ENCODE data around the gene ZC3H4. TPM values are rescaled to one million over a fixed set of nuclear protein-coding genes. Genes with fewer than 3 reads are reported as not detected.

Gene ZC3H4
- total RNA-seq, 1 experiment from 2014 or later = 45.1 TPM

- CTCF ChIA-PET = no interaction called here
- H3K9me3 ChIP-seq (ENCODE audit: control insufficient read depth in 1 of 2, insufficient read depth in 1 of 2, low read depth in 1 of 2, low read length in 2 of 2) = peaks cover 0 to 4% of the 10 kb centered on the region in 2 experiments; a peak in 1 of 4 replicates
- 0 out of 2 replicates have a peak overlapping the region, but pooled peaks have one; percentile 18 for H3K9ac ChIP-seq (ENCODE audit: low read length)
- peak overlapping the region; percentile 7 for H3K4me2 ChIP-seq (ENCODE audit: low read length)
- POLR2A ChIA-PET = interaction anchor here (1.4 kb wide), 1 partner anchor 91 kb away, joined by 3 read pairs; no protein-coding TSS in a partner anchor
- RAD21 ChIA-PET (ENCODE audit: low non-redundant PET in 1 of 2, low total read pairs in 2 of 2, uncharacterized antibody in 2 of 2, unreplicated experiment in 2 of 2) = no interaction called here
- no peak overlapping the region for H3K4me3 ChIP-seq (replicated peaks in 1 of 2; ENCODE audit: low read depth in 1 of 2, low read length in 2 of 2)
- no peak for TF ChIP-seq JUND (IDR thresholded peaks at IDR 0.05)
- TF ChIP-seq ZFX (IDR thresholded peaks at IDR 0.05) = no peak
- no peak for TF ChIP-seq FOSL1 (IDR thresholded peaks at IDR 0.05; ENCODE audit: low read depth)
- TF ChIP-seq CEBPB (IDR thresholded peaks at IDR 0.05; ENCODE audit: low read depth) = no peak
- no peak for TF ChIP-seq POLR2A (IDR thresholded peaks at IDR 0.05; ENCODE audit: borderline replicate concordance, extremely low read depth, insufficient read depth, insufficient read length)
- TF ChIP-seq REST (IDR thresholded peaks at IDR 0.05; ENCODE audit: low read depth) = no peak
- no peak for TF ChIP-seq ELF1 (IDR thresholded peaks at IDR 0.05; ENCODE audit: borderline replicate concordance, low read depth)
- no peak for TF ChIP-seq EGR1 (IDR thresholded peaks at IDR 0.05; ENCODE audit: low read depth)
- TF ChIP-seq ZBTB33 (IDR thresholded peaks at IDR 0.05; ENCODE audit: extremely low read depth, insufficient replicate concordance, low read length) = no peak
- no peak for TF ChIP-seq POLR2AphosphoS5 (IDR thresholded peaks at IDR 0.05; ENCODE audit: low read depth, low read length)
- TF ChIP-seq TCF7L2 (IDR thresholded peaks at IDR 0.05; ENCODE audit: borderline replicate concordance, extremely low read depth, insufficient read depth, insufficient read length) = no peak
- TF ChIP-seq EZH2 (IDR thresholded peaks at IDR 0.05) = no peak
- intact Hi-C loops (cut with micrococcal nuclease) = no loop called here
- peaks cover 5 to 11% of the 10 kb centered on the region in 2 experiments; a peak in 3 of 4 replicates for H3K36me3 ChIP-seq (ENCODE audit: control insufficient read depth in 1 of 2, insufficient read depth in 2 of 2, low read length in 2 of 2)
- no TSS peak for BruUV-seq (replicated peaks)
- peaks cover 88% of the 10 kb centered on the region for H3K79me2 ChIP-seq (ENCODE audit: insufficient read depth, low read length)
- peaks cover 37 to 66% of the 10 kb centered on the region in 2 experiments for H3K4me1 ChIP-seq (ENCODE audit: control insufficient read depth in 1 of 2, insufficient read depth in 2 of 2, low read length in 2 of 2)
- ATAC-seq = no peak
- no peaks in the 10 kb centered on the region for H3K9me2 ChIP-seq (ENCODE audit: insufficient read depth)
- no peak for DNase-seq (ENCODE audit: low read depth, low spot score)
- no peaks in the 10 kb centered on the region for H3K27me3 ChIP-seq (ENCODE audit: insufficient read depth, low read length)
- H3K27ac ChIP-seq (ENCODE audit: low read depth, low read length) = no peak overlapping the region; the same call in 1 of the 2 replicates
- H4K20me1 ChIP-seq (ENCODE audit: insufficient read depth) = peaks cover 20% of the 10 kb centered on the region; the same call in 1 of the 2 replicates
- no peak overlapping the region for H2AFZ ChIP-seq (ENCODE audit: low read depth, low read length, poor library complexity, severe bottlenecking)
Observed at GRCh38 chr19:47134545-47134944, 21.0 kb upstream of the ZC3H4 start.
